GM12878 (cell line): Measurements from ENCODE around the gene TMIGD3. TPM values are rescaled to one million over a fixed set of nuclear protein-coding genes. Genes with fewer than 3 reads are reported as not detected.

Source experiments
- ATAC-seq: fragments of 200-7000 bp; cut with Tn5 transposase; 3 replicates; pipeline ENCODE4 v1.9.1; 2020; ENCODE audit warnings: mild to moderate bottlenecking, moderate library complexity
- BruUV-seq: library from RNA; stranded (reverse); fragments of 400-500 nt; replicated peaks from 2 replicates; lab custom pipeline; 2021; lab: Mats Ljungman, UMichigan
- CTCF ChIA-PET: fragments of 300-600 bp; sonication (Branson Sonifier 250); formaldehyde crosslinking; extraction: SDS; loops from one replicate; lab custom pipeline; 2021; ENCODE audit warnings: inconsistent platforms; lab: Yijun Ruan, JAX
- POLR2A ChIA-PET: fragments of 350-600 bp; formaldehyde crosslinking; extraction: SDS; loops from one replicate; lab custom pipeline; 2021; ENCODE audit warnings: inconsistent platforms; lab: Charles Lee
- RAD21 ChIA-PET: fragments of 300-600 bp; sonication (Branson Sonifier 250); formaldehyde crosslinking; loops from one replicate; lab custom pipeline; 2023; ENCODE audit warnings: antibody characterized with exemption; ENCODE audit not compliant: unreplicated experiment; lab: Charles Lee
- SMC1A ChIA-PET: fragments of 300-600 bp; sonication (Branson Sonifier 250); formaldehyde crosslinking; loops from one replicate; lab custom pipeline; 2023; ENCODE audit not compliant: unreplicated experiment, uncharacterized antibody; lab: Charles Lee
- DNase-seq: peaks from one replicate; pipeline ENCODE4 v3.0.0-alpha.2; 2011; ENCODE audit warnings: low read depth, low spot score
- FAIRE-seq: peaks from 3 replicates; lab custom pipeline; 2011; peaks lifted over from hg19 to GRCh38; lab: Jason Lieb, UNC
- H2AFZ ChIP-seq: 2 replicates; pipeline ENCODE4 v1.6.0; 2011; ENCODE audit warnings: low read depth, low read length, control low read depth; ENCODE audit not compliant: control insufficient read depth
- H3K27ac ChIP-seq: 2 replicates; pipeline ENCODE4 v1.5.1; 2011; ENCODE audit warnings: control low read depth; ENCODE audit not compliant: control insufficient read depth, insufficient read depth
- H3K27me3 ChIP-seq, 2 experiments: replicated peaks in 1 of 2; 2 replicates each; pipeline versions ENCODE4 v1.6.0 to v1.6.1; 2011; ENCODE audit warnings: low read length in 1 of 2; ENCODE audit not compliant: control insufficient read depth in 2 of 2, insufficient read depth in 2 of 2
- H3K36me3 ChIP-seq, 2 experiments: 2 replicates each; pipeline ENCODE4 v1.5.1; 2011; ENCODE audit warnings: low read length in 1 of 2; ENCODE audit not compliant: control insufficient read depth in 2 of 2, insufficient read depth in 2 of 2
- H3K4me1 ChIP-seq: 2 replicates; pipeline ENCODE4 v1.6.1; 2011; ENCODE audit warnings: mild to moderate bottlenecking, low read length, moderate library complexity, mixed read lengths; ENCODE audit not compliant: control insufficient read depth, insufficient read depth
- H3K4me2 ChIP-seq: 2 replicates; pipeline ENCODE4 v1.6.0; 2011; ENCODE audit warnings: control low read depth; ENCODE audit not compliant: control insufficient read depth, insufficient read depth
- H3K4me3 ChIP-seq: fragments of 200-600 bp; sonication (generic); 2 replicates; pipeline ENCODE4 v1.5.1; 2016
- H3K79me2 ChIP-seq: 2 replicates; pipeline ENCODE4 v1.6.0; 2011; ENCODE audit warnings: low read length; ENCODE audit not compliant: control insufficient read depth, insufficient read depth
- H3K9ac ChIP-seq: 2 replicates; pipeline ENCODE4 v1.8.0; 2011; ENCODE audit warnings: low read length, control low read depth, mixed read lengths; ENCODE audit not compliant: control insufficient read depth, insufficient read depth
- H3K9me3 ChIP-seq: replicated peaks from 3 replicates; pipeline ENCODE4 v1.5.1; 2011; ENCODE audit warnings: mild to moderate bottlenecking, low read length; ENCODE audit not compliant: control insufficient read depth, insufficient read depth
- H4K20me1 ChIP-seq: 2 replicates; pipeline ENCODE4 v1.6.0; 2011; ENCODE audit not compliant: control insufficient read depth, insufficient read depth
- ATF7 ChIP-seq: fragments of 450-650 bp; IDR thresholded peaks from 2 replicates; pipeline ENCODE4 v1.6.1; 2016; ENCODE audit warnings: low read depth, mild to moderate bottlenecking
- CBX5 ChIP-seq: sonication (generic); IDR thresholded peaks from 2 replicates; pipeline ENCODE4 v1.6.1; 2016; ENCODE audit warnings: low read depth, moderate library complexity, mild to moderate bottlenecking, inconsistent platforms
- ETV6 ChIP-seq, 2 experiments: fragments of 450-650 bp in 1 of 2; IDR thresholded peaks in 1 of 2; conservative IDR thresholded peaks in 1 of 2; 2 replicates each; pipeline ENCODE4 v1.6.1; 2014; ENCODE audit warnings: antibody characterized with exemption in 1 of 2, borderline replicate concordance in 1 of 2, low read depth in 1 of 2, mild to moderate bottlenecking in 1 of 2, moderate library complexity in 1 of 2
- HDAC6 ChIP-seq: fragments of 200-600 bp; sonication (generic); IDR thresholded peaks from one replicate; pipeline ENCODE4 v1.8.0; 2017; ENCODE audit warnings: antibody characterized with exemption; ENCODE audit not compliant: unreplicated experiment
- IKZF2 ChIP-seq, 2 experiments: fragments of 450-650 bp; IDR thresholded peaks; 2 replicates each; pipeline ENCODE4 v1.6.1; 2017; ENCODE audit warnings: mild to moderate bottlenecking in 2 of 2, moderate library complexity in 2 of 2
- KDM1A ChIP-seq: fragments of 200-600 bp; sonication (generic); IDR thresholded peaks from 2 replicates; pipeline ENCODE4 v1.6.1; 2016; ENCODE audit warnings: borderline replicate concordance
- NFIC ChIP-seq: IDR thresholded peaks from 2 replicates; pipeline ENCODE4 v1.6.1; 2012; ENCODE audit warnings: low read depth, mild to moderate bottlenecking, inconsistent platforms, low read length, moderate library complexity
- NR2C2 ChIP-seq: IDR thresholded peaks from 2 replicates; pipeline ENCODE4 v1.6.1; 2011; ENCODE audit warnings: borderline replicate concordance, low read depth; ENCODE audit not compliant: control insufficient read depth, insufficient read length
- POLR2AphosphoS5 ChIP-seq: IDR thresholded peaks from 2 replicates; pipeline ENCODE4 v1.6.1; 2011; ENCODE audit warnings: mild to moderate bottlenecking, low read length, inconsistent platforms
- RB1 ChIP-seq: fragments of 450-650 bp; formaldehyde crosslinking; IDR thresholded peaks from 2 replicates; pipeline ENCODE4 v1.6.1; 2017; ENCODE audit warnings: mild to moderate bottlenecking, borderline replicate concordance
- RCOR1 ChIP-seq: conservative IDR thresholded peaks from 2 replicates; pipeline ENCODE4 v1.6.1; 2012; ENCODE audit warnings: low read depth, low read length, improper control_type of control experiment
- SMAD5 ChIP-seq: IDR thresholded peaks from 2 replicates; pipeline ENCODE4 v1.6.1; 2016; ENCODE audit warnings: antibody characterized with exemption, low read depth
- SMC3 ChIP-seq: IDR thresholded peaks from 2 replicates; pipeline ENCODE4 v1.6.1; 2011; ENCODE audit warnings: low read length, improper control_type of control experiment, borderline replicate concordance
- SUPT20H ChIP-seq: IDR thresholded peaks from 2 replicates; pipeline ENCODE4 v1.6.1; 2011; ENCODE audit warnings: low read depth, mild to moderate bottlenecking, low read length, moderate library complexity, borderline replicate concordance; ENCODE audit not compliant: control insufficient read depth
- TCF3 ChIP-seq: IDR thresholded peaks from 2 replicates; pipeline ENCODE4 v1.6.1; 2012; ENCODE audit warnings: low read depth, mild to moderate bottlenecking, low read length, borderline replicate concordance; ENCODE audit not compliant: insufficient read depth
- WGBS: methylation state at CpG from one replicate; pipeline ENCODE4 v1.1.6; 2016; ENCODE audit warnings: low lambda C conversion rate; ENCODE audit not compliant: insufficient replicate concordance, insufficient coverage; ENCODE audit errors: missing lambda C conversion rate; 5-methylcytosine and 5-hydroxymethylcytosine counted together
- in situ Hi-C: fragments of 300-500 bp; cut with MboI; formaldehyde crosslinking; loops from 9 replicates; pipeline ENCODE4 v1.14.3; 2018; ENCODE audit warnings: mixed read lengths
- intact Hi-C: fragments of 100-400 bp; cut with micrococcal nuclease; formaldehyde crosslinking; loops from one replicate; pipeline ENCODE4 v1.14.2; 2022; ENCODE audit not compliant: unreplicated experiment
- polyA plus RNA-seq, 11 experiments: library from polyadenylated mRNA; depleted of rRNA in 4 of 11; unstranded in 6 of 11; stranded (reverse) in 5 of 11; fragments of >200 nt; fragmentation: Nextera tagmentation in 4 of 11; fragmentation: Illumina TruSeq in 1 of 11; extraction: Ambion mirVana in 4 of 11; extraction: Trizol in 1 of 11; gene quantifications; 1 replicate in 1 of 11; 2 replicates in 10 of 11; pipeline versions ENCODE4 v1.2.1 to v1.2.3, GENCODE V29; 2011 to 2016; ENCODE audit warnings: inconsistent platforms in 2 of 11, missing spikeins in 2 of 11, low read depth in 1 of 11
- total RNA-seq, 4 experiments: library from RNA; depleted of rRNA in 3 of 4; stranded (reverse); fragments of >200 nt in 3 of 4; fragmentation: Illumina TruSeq in 1 of 4; extraction: Trizol in 1 of 4; gene quantifications; 2 replicates each; pipeline versions ENCODE4 v1.2.1 to v1.2.3, GENCODE V29; 2013 to 2021
- TF ChIP-seq, protein P1 (sequence below): IDR thresholded peaks from 2 replicates; pipeline ENCODE4 v1.6.1; 2011; ENCODE audit warnings: mild to moderate bottlenecking, low read depth, low read length, moderate library complexity; ENCODE audit not compliant: insufficient replicate concordance
- TF ChIP-seq, protein P2 (sequence below): IDR thresholded peaks from 2 replicates; pipeline ENCODE4 v1.6.1; 2012; ENCODE audit warnings: low read depth, low read length, improper control_type of control experiment
- TF ChIP-seq, protein P3 (sequence below): IDR thresholded peaks from 2 replicates; pipeline ENCODE4 v1.6.1; 2012; ENCODE audit warnings: improper control_type of control experiment, low read depth, low read length; ENCODE audit not compliant: insufficient replicate concordance

The TMIGD3 gene
- total and polyA plus RNA-seq, 10 of the 15 experiments (the other 5 are each of a cell fraction or from before 2014, with no cell fraction given), result 0.17 TPM; not detected in 9

- intact Hi-C loops, result no loop called here
- no peaks in the 10 kb centered on the region for H3K9me3 ChIP-seq
- no peaks in the 10 kb centered on the region for H4K20me1 ChIP-seq
- BruUV-seq, result no TSS peak
- RAD21 ChIA-PET, result no interaction called here
- no peak for ATAC-seq
- H3K27me3 ChIP-seq, result no peaks in the 10 kb centered on the region
- no peaks in the 10 kb centered on the region for H3K36me3 ChIP-seq
- no peaks in the 10 kb centered on the region for H3K79me2 ChIP-seq
- DNase-seq, result no peak
- no peak overlapping the region for H2AFZ ChIP-seq
- no peak overlapping the region for H3K4me3 ChIP-seq
- TF ChIP-seq HDAC6, result no peak
- TF ChIP-seq CBX5, result no peak
- TF ChIP-seq, protein P1, sequence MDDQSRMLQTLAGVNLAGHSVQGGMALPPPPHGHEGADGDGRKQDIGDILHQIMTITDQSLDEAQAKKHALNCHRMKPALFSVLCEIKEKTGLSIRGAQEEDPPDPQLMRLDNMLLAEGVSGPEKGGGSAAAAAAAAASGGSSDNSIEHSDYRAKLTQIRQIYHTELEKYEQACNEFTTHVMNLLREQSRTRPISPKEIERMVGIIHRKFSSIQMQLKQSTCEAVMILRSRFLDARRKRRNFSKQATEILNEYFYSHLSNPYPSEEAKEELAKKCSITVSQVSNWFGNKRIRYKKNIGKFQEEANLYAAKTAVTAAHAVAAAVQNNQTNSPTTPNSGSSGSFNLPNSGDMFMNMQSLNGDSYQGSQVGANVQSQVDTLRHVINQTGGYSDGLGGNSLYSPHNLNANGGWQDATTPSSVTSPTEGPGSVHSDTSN, result no peak
- TF ChIP-seq RCOR1, result no peak
- TF ChIP-seq, protein P2, sequence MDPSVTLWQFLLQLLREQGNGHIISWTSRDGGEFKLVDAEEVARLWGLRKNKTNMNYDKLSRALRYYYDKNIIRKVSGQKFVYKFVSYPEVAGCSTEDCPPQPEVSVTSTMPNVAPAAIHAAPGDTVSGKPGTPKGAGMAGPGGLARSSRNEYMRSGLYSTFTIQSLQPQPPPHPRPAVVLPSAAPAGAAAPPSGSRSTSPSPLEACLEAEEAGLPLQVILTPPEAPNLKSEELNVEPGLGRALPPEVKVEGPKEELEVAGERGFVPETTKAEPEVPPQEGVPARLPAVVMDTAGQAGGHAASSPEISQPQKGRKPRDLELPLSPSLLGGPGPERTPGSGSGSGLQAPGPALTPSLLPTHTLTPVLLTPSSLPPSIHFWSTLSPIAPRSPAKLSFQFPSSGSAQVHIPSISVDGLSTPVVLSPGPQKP, result no peak
- no peak for TF ChIP-seq POLR2AphosphoS5
- TF ChIP-seq IKZF2 (IDR thresholded peaks at IDR 0.05), result no peak
- no peak for TF ChIP-seq ETV6 (conservative IDR thresholded peaks at IDR 0.05 in 1 of 2, IDR thresholded peaks at IDR 0.05 in 1 of 2; ENCODE audit: borderline replicate concordance in 1 of 2, low read depth in 1 of 2)
- TF ChIP-seq SMC3, result no peak
- TF ChIP-seq ATF7, result no peak
- no peak for TF ChIP-seq SMAD5
- TF ChIP-seq, protein P3, sequence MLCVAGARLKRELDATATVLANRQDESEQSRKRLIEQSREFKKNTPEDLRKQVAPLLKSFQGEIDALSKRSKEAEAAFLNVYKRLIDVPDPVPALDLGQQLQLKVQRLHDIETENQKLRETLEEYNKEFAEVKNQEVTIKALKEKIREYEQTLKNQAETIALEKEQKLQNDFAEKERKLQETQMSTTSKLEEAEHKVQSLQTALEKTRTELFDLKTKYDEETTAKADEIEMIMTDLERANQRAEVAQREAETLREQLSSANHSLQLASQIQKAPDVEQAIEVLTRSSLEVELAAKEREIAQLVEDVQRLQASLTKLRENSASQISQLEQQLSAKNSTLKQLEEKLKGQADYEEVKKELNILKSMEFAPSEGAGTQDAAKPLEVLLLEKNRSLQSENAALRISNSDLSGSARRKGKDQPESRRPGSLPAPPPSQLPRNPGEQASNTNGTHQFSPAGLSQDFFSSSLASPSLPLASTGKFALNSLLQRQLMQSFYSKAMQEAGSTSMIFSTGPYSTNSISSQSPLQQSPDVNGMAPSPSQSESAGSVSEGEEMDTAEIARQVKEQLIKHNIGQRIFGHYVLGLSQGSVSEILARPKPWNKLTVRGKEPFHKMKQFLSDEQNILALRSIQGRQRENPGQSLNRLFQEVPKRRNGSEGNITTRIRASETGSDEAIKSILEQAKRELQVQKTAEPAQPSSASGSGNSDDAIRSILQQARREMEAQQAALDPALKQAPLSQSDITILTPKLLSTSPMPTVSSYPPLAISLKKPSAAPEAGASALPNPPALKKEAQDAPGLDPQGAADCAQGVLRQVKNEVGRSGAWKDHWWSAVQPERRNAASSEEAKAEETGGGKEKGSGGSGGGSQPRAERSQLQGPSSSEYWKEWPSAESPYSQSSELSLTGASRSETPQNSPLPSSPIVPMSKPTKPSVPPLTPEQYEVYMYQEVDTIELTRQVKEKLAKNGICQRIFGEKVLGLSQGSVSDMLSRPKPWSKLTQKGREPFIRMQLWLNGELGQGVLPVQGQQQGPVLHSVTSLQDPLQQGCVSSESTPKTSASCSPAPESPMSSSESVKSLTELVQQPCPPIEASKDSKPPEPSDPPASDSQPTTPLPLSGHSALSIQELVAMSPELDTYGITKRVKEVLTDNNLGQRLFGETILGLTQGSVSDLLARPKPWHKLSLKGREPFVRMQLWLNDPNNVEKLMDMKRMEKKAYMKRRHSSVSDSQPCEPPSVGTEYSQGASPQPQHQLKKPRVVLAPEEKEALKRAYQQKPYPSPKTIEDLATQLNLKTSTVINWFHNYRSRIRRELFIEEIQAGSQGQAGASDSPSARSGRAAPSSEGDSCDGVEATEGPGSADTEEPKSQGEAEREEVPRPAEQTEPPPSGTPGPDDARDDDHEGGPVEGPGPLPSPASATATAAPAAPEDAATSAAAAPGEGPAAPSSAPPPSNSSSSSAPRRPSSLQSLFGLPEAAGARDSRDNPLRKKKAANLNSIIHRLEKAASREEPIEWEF, result no peak
- no peak for TF ChIP-seq RB1
- no peak for TF ChIP-seq NFIC
- no peak for TF ChIP-seq NR2C2
- TF ChIP-seq SUPT20H, result no peak
- no peak for TF ChIP-seq TCF3
- TF ChIP-seq KDM1A, result no peak
- TF ChIP-seq, all 136 proteins: peak for 0
- 81% methylated on average over 14 of the region's 14 CpGs for WGBS
- Histone ChIP-seq H3K4me1 (no peaks in the 10 kb centered on the region), H3K9ac (no peak overlapping the region), H3K4me2 (no peak overlapping the region), H3K27ac (no peak overlapping the region)
- in situ Hi-C loops, result no loop called here
- FAIRE-seq, result no peak
- SMC1A ChIA-PET, result no interaction called here
- POLR2A ChIA-PET, result interaction anchor here (0.6 kb wide), 1 partner anchor 56 kb away, joined by 4 read pairs; no protein-coding TSS in a partner anchor
- CTCF ChIA-PET, result no interaction called here
These were observed 38.8 kb upstream of the TMIGD3 start for GRCh38 chr1:111542187-111542586.
